ENCODE data around the gene SCUBE1. TPM values are rescaled to one million over a fixed set of nuclear protein-coding genes. Genes with fewer than 3 reads are reported as not detected.

The SCUBE1 gene
- total RNA-seq, 1 experiment from 2014 or later, result not detected

- Histone ChIP-seq H3K79me2 (ENCODE audit: low read depth) (no peaks in the 10 kb centered on the region), H3K27ac (no peak overlapping the region), H4K20me1 (ENCODE audit: insufficient read depth) (no peaks in the 10 kb centered on the region), H3K9me2 (ENCODE audit: insufficient read depth) (no peaks in the 10 kb centered on the region), H3K36me3 (ENCODE audit: low read depth) (no peaks in the 10 kb centered on the region), H2AFZ (no peak overlapping the region), H3F3A (ENCODE audit: insufficient read depth, low read depth) (no peaks in the 10 kb centered on the region), H3K4me2 (no peak overlapping the region), H3K4me1 (replicated peaks; ENCODE audit: insufficient read depth) (no peaks in the 10 kb centered on the region), H3K9me3 (ENCODE audit: insufficient read depth, low read depth) (no peaks in the 10 kb centered on the region), H3K27me3 (ENCODE audit: insufficient read depth, low read depth) (peaks cover 75% of the 10 kb centered on the region), H3K4me3 (no peak overlapping the region)
- TF ChIP-seq EZH2 (IDR thresholded peaks at IDR 0.05; ENCODE audit: low read depth), result no peak
- TF ChIP-seq, protein P1, sequence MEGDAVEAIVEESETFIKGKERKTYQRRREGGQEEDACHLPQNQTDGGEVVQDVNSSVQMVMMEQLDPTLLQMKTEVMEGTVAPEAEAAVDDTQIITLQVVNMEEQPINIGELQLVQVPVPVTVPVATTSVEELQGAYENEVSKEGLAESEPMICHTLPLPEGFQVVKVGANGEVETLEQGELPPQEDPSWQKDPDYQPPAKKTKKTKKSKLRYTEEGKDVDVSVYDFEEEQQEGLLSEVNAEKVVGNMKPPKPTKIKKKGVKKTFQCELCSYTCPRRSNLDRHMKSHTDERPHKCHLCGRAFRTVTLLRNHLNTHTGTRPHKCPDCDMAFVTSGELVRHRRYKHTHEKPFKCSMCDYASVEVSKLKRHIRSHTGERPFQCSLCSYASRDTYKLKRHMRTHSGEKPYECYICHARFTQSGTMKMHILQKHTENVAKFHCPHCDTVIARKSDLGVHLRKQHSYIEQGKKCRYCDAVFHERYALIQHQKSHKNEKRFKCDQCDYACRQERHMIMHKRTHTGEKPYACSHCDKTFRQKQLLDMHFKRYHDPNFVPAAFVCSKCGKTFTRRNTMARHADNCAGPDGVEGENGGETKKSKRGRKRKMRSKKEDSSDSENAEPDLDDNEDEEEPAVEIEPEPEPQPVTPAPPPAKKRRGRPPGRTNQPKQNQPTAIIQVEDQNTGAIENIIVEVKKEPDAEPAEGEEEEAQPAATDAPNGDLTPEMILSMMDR (conservative IDR thresholded peaks at IDR 0.05), result no peak
- BruUV-seq (replicated peaks), result no TSS peak
- CTCF ChIA-PET, result no interaction called here
- intact Hi-C loops (cut with micrococcal nuclease; ENCODE audit: unreplicated experiment), result no loop called here
- no peak for DNase-seq
- POLR2A ChIA-PET (ENCODE audit: unreplicated experiment), result no interaction called here
Observed at GRCh38 chr22:43298062-43298801, 44.9 kb downstream of the SCUBE1 start.

DNA sequence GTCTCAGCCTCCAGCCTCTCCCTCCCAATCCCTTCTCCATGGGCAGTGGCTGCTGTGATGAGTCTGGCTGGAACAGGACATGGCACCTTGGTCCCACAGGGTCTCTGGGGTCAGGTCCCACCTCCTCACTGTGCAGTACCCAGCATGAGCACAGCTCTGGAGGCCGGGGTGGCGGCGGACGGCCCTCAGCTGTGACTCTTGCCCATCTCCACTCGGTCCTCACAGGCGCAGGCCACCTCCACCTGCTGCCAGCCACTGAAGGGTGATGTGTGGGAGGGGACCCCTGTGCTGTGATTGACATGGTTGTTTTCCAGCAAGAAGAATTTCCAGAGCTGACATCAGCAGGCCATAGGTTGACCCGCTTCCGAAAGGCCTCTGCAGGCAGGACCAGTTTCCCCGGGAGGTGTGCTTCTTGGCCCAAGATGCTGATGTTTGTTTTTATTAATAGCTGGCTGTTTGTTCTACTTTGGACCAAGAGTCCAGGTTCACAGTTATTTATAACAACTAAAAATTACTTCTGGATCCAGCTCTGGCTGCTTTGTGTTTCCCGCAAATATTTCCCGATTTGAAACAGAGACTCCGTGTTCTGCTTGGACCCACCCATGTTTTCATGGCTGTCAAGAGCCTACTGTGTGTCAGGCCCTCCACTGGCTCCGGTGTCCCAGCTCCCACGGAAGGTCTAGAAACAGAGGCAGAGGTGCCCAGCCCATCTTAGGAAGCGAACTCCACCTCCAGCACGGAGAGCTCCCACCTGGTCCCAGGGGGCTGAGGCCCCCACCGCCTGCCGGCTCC lies 45.7 kb downstream of the SCUBE1 start:
- intact Hi-C loops (cut with micrococcal nuclease; ENCODE audit: unreplicated experiment), result no loop called here
- no peak for DNase-seq
- TF ChIP-seq, protein P1 (conservative IDR thresholded peaks at IDR 0.05), result no peak
- no peak for TF ChIP-seq EZH2 (IDR thresholded peaks at IDR 0.05; ENCODE audit: low read depth)
- Histone ChIP-seq H3K9me2 (ENCODE audit: insufficient read depth) (no peaks in the 10 kb centered on the region), H3K4me2 (no peak overlapping the region), H3K79me2 (ENCODE audit: low read depth) (no peaks in the 10 kb centered on the region), H3K36me3 (ENCODE audit: low read depth) (no peaks in the 10 kb centered on the region), H3K27ac (no peak overlapping the region), H4K20me1 (ENCODE audit: insufficient read depth) (no peaks in the 10 kb centered on the region), H3K4me3 (no peak overlapping the region), H3K9me3 (ENCODE audit: insufficient read depth, low read depth) (no peaks in the 10 kb centered on the region), H3K27me3 (ENCODE audit: insufficient read depth, low read depth) (peaks cover 68% of the 10 kb centered on the region), H2AFZ (no peak overlapping the region), H3F3A (ENCODE audit: insufficient read depth, low read depth) (no peaks in the 10 kb centered on the region), H3K4me1 (replicated peaks; ENCODE audit: insufficient read depth) (no peaks in the 10 kb centered on the region)
- BruUV-seq (replicated peaks), result no TSS peak
- POLR2A ChIA-PET (ENCODE audit: unreplicated experiment), result no interaction called here
- CTCF ChIA-PET, result no interaction called here

DNA sequence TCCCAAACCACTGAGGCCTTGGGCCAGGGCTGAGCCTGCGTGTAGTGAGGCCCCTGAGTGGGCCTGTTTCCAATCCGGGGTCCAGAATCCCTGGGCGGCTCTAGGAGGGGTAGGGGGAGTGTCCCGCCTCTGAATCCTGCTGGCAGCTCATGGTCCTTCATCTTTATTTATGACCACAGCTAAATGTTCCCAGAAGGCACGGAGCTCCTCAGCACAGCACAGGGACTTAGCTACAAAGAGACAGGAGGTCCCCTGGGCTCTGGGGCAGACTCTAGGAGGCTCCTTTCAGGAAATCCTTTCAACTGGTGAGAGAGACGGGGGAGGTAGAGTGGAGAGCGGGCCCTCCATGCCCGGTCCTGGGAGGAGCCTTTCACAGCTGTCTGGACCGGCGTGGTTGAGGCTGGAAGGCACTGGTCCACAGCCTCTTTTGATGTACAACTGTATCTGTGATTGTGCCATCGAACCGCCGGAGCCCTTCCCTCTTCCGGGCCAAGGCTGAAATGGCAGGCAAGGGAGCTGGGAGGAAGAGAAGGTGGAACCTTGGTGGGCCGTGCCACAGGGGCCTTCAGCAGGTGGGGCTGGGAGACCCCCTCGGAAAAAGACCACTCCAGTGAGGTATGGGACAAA lies 46.8 kb downstream of the SCUBE1 start:
- Histone ChIP-seq H2AFZ (no peak overlapping the region), H3K4me2 (no peak overlapping the region), H4K20me1 (ENCODE audit: insufficient read depth) (no peaks in the 10 kb centered on the region; the same call in 1 of the 2 replicates), H3F3A (ENCODE audit: insufficient read depth, low read depth) (no peaks in the 10 kb centered on the region), H3K9me3 (ENCODE audit: insufficient read depth, low read depth) (no peaks in the 10 kb centered on the region), H3K4me1 (replicated peaks; ENCODE audit: insufficient read depth) (no peaks in the 10 kb centered on the region), H3K9me2 (ENCODE audit: insufficient read depth) (no peaks in the 10 kb centered on the region), H3K36me3 (ENCODE audit: low read depth) (no peaks in the 10 kb centered on the region), H3K79me2 (ENCODE audit: low read depth) (no peaks in the 10 kb centered on the region), H3K27ac (no peak overlapping the region), H3K27me3 (ENCODE audit: insufficient read depth, low read depth) (peaks cover 66% of the 10 kb centered on the region), H3K4me3 (no peak overlapping the region)
- no peak for DNase-seq
- CTCF ChIA-PET, result no interaction called here
- intact Hi-C loops (cut with micrococcal nuclease; ENCODE audit: unreplicated experiment), result no loop called here
- no peak for TF ChIP-seq EZH2 (IDR thresholded peaks at IDR 0.05; ENCODE audit: low read depth)
- TF ChIP-seq, protein P1 (conservative IDR thresholded peaks at IDR 0.05), result no peak
- POLR2A ChIA-PET (ENCODE audit: unreplicated experiment), result interaction anchor here (0.7 kb wide), 1 partner anchor 18 kb away, joined by 4 read pairs; no protein-coding TSS in a partner anchor
- no TSS peak for BruUV-seq (replicated peaks)

Data from PC-9 (cell line).